Central memory CD8-positive, alpha-beta T cell (primary cell): ENCODE measurements around the gene TSPAN11.
"Not testable (repeated sequence)": the region's sequence is repeated elsewhere in the genome, so short reads cannot be mapped to it uniquely, and the experiment has no call there.

Source experiments
- ATAC-seq: fragments of 150-1000 bp; cut with Tn5 transposase; replicated peaks from 2 replicates; pipeline ENCODE4 v1.10.0; 2022; ENCODE audit warnings: mild to moderate bottlenecking, moderate FRiP score, moderate number of reproducible peaks; ENCODE audit not compliant: poor library complexity, severe bottlenecking; ENCODE audit errors: extremely low read depth
- DNase-seq, 2 donors: peaks; one replicate each; pipeline ENCODE4 v3.0.0; 2021; ENCODE audit warnings: low spot score in 2 of 2
- H3K27ac Mint-ChIP-seq: one replicate; pipeline ENCODE4 v1.8.0; 2022; ENCODE audit warnings: low read depth, mild to moderate bottlenecking, moderate library complexity, mixed read lengths
- H3K27me3 Mint-ChIP-seq: one replicate; pipeline ENCODE4 v1.8.0; 2022; ENCODE audit warnings: mixed read lengths
- H3K36me3 Mint-ChIP-seq: one replicate; pipeline ENCODE4 v1.8.0; 2022; ENCODE audit warnings: mild to moderate bottlenecking, moderate library complexity, mixed read lengths; ENCODE audit not compliant: insufficient read depth
- H3K4me1 Mint-ChIP-seq: one replicate; pipeline ENCODE4 v1.8.0; 2022; ENCODE audit warnings: mixed read lengths
- H3K4me3 Mint-ChIP-seq: one replicate; pipeline ENCODE4 v1.8.0; 2022; ENCODE audit warnings: mild to moderate bottlenecking, moderate library complexity, mixed read lengths
- H3K9me3 Mint-ChIP-seq: one replicate; pipeline ENCODE4 v1.8.0; 2022; ENCODE audit warnings: mixed read lengths

Gene TSPAN11, protein sequence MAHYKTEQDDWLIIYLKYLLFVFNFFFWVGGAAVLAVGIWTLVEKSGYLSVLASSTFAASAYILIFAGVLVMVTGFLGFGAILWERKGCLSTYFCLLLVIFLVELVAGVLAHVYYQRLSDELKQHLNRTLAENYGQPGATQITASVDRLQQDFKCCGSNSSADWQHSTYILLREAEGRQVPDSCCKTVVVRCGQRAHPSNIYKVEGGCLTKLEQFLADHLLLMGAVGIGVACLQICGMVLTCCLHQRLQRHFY

DNA sequence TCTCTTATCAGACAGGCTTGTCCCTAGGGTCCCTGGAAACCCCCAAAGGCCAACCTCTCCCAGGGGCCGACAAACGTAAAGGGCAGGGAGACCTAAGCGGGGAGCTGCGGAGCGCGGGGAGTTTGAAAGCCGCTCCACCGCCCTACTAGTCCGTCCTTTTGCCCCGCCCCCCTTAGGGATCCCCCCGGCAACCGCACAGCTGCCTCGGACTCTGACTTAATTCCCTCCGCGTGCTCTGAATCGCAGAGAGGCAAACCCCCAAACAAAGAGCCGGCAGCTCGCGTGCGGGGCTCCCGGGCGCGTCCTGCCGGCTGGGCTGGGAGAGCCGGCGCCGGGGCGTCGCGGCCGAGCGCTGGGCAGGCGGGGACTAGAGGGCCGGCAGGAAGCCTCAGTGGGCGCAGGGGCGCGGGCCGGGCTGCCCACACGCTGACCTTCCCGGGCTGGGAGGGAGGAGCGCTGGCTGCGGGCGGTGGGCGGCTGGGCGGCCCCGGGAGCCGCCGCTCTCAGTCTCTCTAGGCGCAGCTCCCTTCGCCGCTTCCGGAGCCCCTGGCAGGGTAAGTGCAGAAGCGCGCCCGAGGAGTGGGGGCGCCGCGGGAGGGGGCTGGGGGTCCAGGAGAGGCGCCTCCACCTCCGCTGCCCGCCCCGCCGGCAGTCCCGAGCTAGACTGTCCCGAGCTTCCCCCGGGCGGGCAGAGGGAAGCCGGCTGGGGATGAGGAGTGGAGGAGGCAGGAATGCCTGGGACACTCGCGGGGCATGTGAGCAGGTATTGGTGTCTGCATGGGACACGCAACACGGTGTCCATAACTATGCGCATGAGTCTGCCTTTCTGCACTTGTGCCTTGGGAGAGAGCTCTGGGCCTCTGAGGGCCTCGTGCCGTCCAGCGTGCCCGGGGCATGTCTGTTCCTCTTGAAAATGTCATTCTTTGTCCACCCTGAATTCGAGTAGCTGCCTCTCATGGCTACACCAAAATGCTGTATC is at the start of gene TSPAN11:
Gene TSPAN11 (plus strand): TSS at position 506 of the 979 bp plus-strand sequence. CDS start 27,244 bp downstream, outside the sequence.
- DNase-seq: no peak

DNA sequence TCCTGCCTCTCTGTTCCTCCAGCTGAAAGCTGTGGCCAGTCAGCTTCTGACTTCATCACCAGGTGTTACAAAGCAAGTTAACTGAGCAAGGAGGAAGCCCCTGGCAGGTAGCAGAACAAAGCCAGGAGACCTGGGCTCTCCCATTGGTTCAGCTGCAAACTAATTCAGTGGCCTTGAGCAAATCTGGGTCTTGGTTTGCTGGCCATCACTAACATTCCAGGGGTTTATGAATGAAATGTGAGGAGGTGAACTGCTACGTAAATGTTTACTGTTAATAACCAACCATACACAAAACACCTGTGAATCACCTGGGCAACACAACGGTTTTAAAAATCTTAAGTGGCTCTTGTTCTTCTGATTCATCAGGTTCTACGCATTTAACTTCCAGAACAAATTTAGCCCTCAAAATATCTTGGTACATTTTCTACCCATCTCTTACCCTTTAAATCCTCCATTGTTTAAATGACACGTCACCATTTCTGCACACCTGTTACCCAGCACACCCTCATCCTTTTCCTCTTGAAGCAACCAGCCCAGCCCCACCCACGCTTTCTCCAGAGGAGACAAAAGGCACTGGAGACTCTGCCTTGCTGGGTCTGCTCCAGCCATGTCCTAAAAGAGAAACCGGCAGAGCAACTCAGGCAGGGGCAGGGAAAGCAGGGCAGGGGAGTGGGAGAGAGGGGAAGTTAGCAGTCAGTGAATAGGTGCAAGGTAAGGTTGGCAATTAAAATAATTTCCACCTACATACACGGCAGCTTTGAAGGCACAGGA is 49.3 kb upstream of the TSPAN11 start:
- no peak overlapping the region for H3K4me3 Mint-ChIP-seq
- no peaks in the 10 kb centered on the region for H3K9me3 Mint-ChIP-seq
- no peak for DNase-seq
- no peak for ATAC-seq
- H3K4me1 Mint-ChIP-seq: no peaks in the 10 kb centered on the region
- H3K36me3 Mint-ChIP-seq: no peaks in the 10 kb centered on the region
- peaks cover 44% of the 10 kb centered on the region for H3K27me3 Mint-ChIP-seq
- H3K27ac Mint-ChIP-seq: no peak overlapping the region

More for the DNA sequence above, at the start of gene TSPAN11:
- Mint-ChIP-seq H3K36me3 (no peaks in the 10 kb centered on the region), H3K27ac (no peak within 1 kb of the TSS), H3K4me3 (no peak within 1 kb of the TSS), H3K9me3 (no peaks in the 10 kb centered on the region), H3K27me3 (peaks cover 74% of the 10 kb centered on the region), H3K4me1 (no peaks in the 10 kb centered on the region)
- no peak for ATAC-seq

DNA sequence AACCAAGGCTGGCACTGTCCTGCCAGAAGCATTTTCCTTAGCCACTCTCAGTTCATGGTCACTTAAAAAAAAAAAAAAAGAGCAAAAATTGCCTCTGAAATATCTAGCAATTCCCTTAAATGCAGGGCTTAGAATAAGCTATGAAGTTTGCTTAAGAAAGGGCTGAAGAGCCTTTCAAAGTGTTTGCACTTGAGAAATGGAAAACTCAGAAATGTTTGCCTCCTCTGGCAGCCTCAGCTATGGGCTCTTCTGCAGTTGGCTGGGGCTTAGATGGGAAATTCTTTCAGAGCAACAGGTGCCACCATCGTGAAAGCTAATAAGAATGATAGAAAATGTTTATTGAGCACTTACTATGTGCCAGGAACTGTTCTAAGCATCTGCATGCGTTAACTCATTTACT is 48.5 kb upstream of the TSPAN11 start:
- H3K27ac Mint-ChIP-seq: no peak overlapping the region
- H3K9me3 Mint-ChIP-seq: no peaks in the 10 kb centered on the region
- no peak for ATAC-seq

DNA sequence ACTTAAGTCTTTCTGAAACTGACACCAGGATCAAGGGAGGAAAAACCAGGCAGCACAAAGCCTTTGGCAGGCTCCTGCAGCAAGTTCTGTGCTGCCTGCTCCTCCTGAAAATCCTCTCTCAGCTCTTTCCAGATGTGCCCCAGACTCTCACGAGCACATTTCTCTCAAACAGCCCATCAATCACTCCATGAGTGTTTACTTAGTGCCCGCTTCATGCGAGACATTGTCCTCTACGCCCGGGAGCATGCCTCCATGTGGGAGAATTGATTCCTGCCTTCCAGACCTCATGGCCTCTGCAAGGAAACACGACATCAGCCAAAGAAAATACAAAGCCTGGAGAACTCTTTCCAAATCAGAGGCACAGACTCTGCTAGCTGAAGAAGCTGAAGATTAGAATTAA is 46.5 kb upstream of the TSPAN11 start:
- H3K9me3 Mint-ChIP-seq: no peaks in the 10 kb centered on the region
- H3K27ac Mint-ChIP-seq: no peak overlapping the region
- H3K36me3 Mint-ChIP-seq: no peaks in the 10 kb centered on the region
- H3K4me3 Mint-ChIP-seq: no peak overlapping the region
- DNase-seq (no peak), ATAC-seq (no peak)
- H3K4me1 Mint-ChIP-seq: no peaks in the 10 kb centered on the region
- peaks cover 44% of the 10 kb centered on the region for H3K27me3 Mint-ChIP-seq

More for the DNA sequence above, 48.5 kb upstream of the TSPAN11 start:
- no peaks in the 10 kb centered on the region for H3K36me3 Mint-ChIP-seq
- peaks cover 44% of the 10 kb centered on the region for H3K27me3 Mint-ChIP-seq
- no peaks in the 10 kb centered on the region for H3K4me1 Mint-ChIP-seq
- H3K4me3 Mint-ChIP-seq: no peak overlapping the region
- DNase-seq: no peak

DNA sequence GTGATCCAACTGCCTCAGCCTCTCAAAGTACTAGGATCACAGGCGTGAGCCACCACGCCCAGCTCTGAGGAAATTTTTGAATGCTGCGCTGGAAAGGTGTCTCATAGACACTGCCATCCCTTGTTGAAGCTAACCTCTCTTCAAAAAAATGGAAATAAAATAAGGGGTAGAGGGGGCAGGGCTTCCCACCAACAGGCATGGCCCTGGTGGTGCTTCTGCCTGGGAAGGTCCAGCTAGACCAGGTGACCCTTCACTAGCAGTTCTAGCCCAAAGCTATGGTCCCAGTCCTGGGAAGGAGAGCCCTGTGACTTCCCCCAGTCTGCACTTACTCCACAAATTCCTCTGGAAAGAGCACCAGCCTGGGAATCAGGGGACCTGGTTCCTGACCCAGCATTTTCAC is 45.7 kb upstream of the TSPAN11 start:
- Mint-ChIP-seq H3K4me3 (no peak overlapping the region), H3K27me3 (peaks cover 40% of the 10 kb centered on the region), H3K4me1 (no peaks in the 10 kb centered on the region), H3K36me3 (no peaks in the 10 kb centered on the region), H3K9me3 (no peaks in the 10 kb centered on the region), H3K27ac (no peak overlapping the region)
- ATAC-seq: no peak
- DNase-seq: no peak

DNA sequence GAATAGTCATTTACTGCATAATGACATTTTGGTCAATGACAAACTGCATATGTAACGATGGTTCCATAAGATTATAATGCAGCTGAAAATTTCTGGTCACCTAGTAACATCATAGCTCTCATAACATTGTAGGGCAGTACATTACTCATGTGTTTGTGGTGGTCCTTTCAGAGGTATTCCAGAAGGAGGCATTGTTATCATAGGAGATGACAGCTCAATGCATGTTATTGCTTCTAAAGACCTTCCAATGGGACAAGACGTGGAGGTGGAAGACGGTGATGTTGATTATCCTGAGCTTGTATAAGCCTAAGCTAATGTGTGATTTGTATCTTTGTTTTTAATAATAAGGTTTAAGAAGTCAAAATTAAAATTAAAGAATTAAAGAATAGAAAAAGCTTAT is 43.8 kb upstream of the TSPAN11 start:
- Mint-ChIP-seq H3K27ac (no peak overlapping the region), H3K27me3 (peaks cover 22% of the 10 kb centered on the region), H3K36me3 (no peaks in the 10 kb centered on the region), H3K4me3 (no peak overlapping the region), H3K4me1 (no peaks in the 10 kb centered on the region), H3K9me3 (peaks cover 13% of the 10 kb centered on the region)
- ATAC-seq (no peak), DNase-seq (no peak)

DNA sequence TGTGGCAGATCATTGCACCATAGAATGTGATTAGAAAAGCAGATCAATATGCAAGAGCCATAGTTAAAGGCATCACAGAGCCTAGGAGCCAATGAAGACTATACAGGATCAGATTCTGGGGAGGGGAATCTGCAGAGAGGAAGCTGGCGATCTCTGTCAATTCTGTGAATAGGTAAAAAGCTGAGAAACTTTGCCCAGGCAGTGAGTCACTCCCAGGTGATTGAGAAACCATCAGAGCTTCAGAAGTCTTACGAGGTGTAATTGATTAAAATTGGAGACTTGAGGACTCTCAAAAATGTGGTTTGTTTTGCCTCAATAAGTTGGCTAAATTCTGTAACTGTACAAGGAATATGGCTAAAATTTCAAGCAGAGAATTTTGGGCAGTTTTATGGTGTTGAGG is 41.7 kb upstream of the TSPAN11 start:
- Mint-ChIP-seq H3K27me3 (peaks cover 8% of the 10 kb centered on the region), H3K27ac (no peak overlapping the region), H3K4me3 (no peak overlapping the region), H3K4me1 (no peaks in the 10 kb centered on the region), H3K9me3 (peaks cover 13% of the 10 kb centered on the region), H3K36me3 (no peaks in the 10 kb centered on the region)
- no peak for ATAC-seq
- DNase-seq: no peak

DNA sequence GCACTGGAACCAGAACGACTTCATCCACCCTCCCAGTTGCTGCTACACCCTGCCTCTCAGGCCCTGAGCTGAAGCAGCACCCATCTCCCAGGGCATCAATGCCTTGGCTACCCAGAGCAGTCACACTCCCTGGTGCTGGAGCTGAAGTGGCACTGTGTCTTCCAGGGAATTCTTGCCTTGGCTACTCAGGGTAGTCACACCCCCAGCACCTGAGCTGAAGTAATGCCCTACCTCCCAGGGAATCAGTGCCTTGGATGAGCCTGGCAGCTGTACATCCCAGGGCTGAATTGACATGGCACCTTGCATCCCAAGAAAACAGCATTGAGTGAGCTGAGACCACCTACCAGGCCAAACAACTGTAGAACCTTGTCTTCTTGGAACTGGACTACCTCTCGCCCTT is 41.2 kb upstream of the TSPAN11 start:
- Mint-ChIP-seq H3K36me3 (no peaks in the 10 kb centered on the region), H3K27ac (no peak overlapping the region), H3K9me3 (peaks cover 13% of the 10 kb centered on the region), H3K4me1 (no peaks in the 10 kb centered on the region), H3K4me3 (no peak overlapping the region), H3K27me3 (peaks cover 3% of the 10 kb centered on the region)
- no peak for ATAC-seq
- DNase-seq: no peak

DNA sequence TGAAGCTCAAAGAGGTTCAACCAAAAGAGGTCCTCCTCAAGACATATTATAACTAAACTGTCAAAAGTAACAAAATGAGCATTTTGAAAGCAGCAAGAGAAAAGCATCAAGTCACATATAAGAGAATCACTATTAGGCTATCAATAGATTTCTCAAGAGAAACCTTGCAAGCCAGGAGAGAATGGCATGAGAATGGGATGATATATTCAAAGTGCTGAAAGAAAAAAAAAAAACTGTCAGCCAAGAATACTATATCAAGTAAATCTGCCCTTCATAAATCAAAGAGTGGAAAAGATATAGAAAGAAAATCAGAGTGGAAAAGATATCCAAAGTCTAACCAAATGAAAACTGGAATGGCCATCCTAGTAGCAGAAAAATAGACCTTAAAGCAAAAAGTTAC is 39.3 kb upstream of the TSPAN11 start:
- Mint-ChIP-seq H3K4me3 (no peak overlapping the region), H3K27ac (no peak overlapping the region), H3K27me3 (peaks cover 10% of the 10 kb centered on the region), H3K9me3 (peaks cover 13% of the 10 kb centered on the region), H3K36me3 (no peaks in the 10 kb centered on the region), H3K4me1 (no peaks in the 10 kb centered on the region)
- no peak for DNase-seq
- ATAC-seq: no peak

DNA sequence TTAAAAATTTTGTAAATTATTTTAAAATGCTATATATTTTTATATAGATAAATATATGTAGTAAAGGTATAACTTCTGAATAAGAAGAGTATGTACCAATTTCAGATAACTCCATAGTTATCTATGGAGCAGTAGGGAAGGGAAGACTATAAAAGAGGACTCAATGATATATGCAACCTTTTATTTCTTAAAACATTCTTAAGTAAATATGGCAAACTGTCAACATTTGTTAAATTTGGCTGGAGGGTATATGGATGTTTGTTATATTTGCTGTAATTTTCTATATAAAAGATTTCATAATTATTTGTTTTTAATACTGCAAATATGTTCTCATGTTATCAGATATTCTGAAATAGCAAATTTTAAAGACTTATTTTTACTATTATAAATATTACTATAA is 38.3 kb upstream of the TSPAN11 start:
- no peak for DNase-seq
- Mint-ChIP-seq H3K27ac (no peak overlapping the region), H3K27me3 (peaks cover 20% of the 10 kb centered on the region), H3K4me3 (no peak overlapping the region), H3K36me3 (no peaks in the 10 kb centered on the region), H3K4me1 (no peaks in the 10 kb centered on the region), H3K9me3 (peaks cover 13% of the 10 kb centered on the region)
- ATAC-seq: no peak

DNA sequence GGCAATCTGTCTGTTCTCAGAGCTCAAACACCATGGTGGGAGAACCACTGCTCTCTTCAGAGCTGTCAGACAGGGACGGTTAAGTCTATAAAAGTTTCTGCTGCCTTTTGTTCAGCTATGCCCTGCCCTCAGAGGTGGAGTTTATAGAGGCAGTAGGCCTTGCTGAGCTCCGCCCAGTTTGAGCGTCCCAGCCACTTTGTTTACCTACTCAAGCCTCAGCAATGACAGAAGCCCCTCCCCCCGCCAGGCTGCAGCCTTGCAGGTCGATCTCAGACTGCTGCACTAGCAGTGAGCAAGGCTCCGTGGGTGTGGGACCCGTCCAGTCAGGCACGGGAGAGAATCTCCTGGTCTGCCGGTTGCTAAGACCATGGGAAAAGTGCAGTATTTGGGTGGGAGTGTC is 32.0 kb upstream of the TSPAN11 start:
- not testable (repeated sequence) for H3K27ac Mint-ChIP-seq, ATAC-seq, H3K9me3 Mint-ChIP-seq, DNase-seq, H3K36me3 Mint-ChIP-seq, H3K4me3 Mint-ChIP-seq, H3K4me1 Mint-ChIP-seq
- peaks cover 57% of the 10 kb centered on the region for H3K27me3 Mint-ChIP-seq

DNA sequence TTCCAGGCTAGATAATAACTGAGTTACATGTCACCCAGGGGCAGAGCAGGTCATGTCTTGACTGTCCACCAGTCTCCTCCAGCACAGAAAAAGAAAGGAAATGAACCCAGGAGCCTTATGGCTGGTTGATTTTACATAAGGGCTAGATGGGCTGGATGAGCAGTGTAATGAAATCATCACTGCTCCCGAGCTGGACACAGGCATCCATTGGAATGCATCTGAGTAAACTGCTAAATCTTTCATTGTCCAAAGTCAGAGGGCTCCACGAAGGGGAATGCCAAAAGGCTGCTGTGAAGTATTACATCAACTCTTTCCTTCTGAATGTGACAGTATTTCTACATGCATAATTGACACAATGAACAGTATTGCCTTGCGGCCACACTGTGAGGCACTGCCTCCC is 30.1 kb upstream of the TSPAN11 start:
- Mint-ChIP-seq H3K4me1 (no peaks in the 10 kb centered on the region), H3K27ac (no peak overlapping the region), H3K9me3 (no peaks in the 10 kb centered on the region), H3K4me3 (no peak overlapping the region), H3K36me3 (no peaks in the 10 kb centered on the region), H3K27me3 (peaks cover 55% of the 10 kb centered on the region)
- DNase-seq (no peak), ATAC-seq (no peak)
